GM23338 (cell line): Measurements from ENCODE around the gene HMCN2. TPM values are rescaled to one million over a fixed set of nuclear protein-coding genes. Genes with fewer than 3 reads are reported as not detected.
A peak's percentile ranks its signal among the peaks of the same experiment; 100 is the strongest.

Experiments used
- ATAC-seq: fragments of 200-7000 bp; cut with Tn5 transposase; 3 replicates; pipeline ENCODE4 v1.9.1; 2020
- DNase-seq: peaks from one replicate; pipeline ENCODE4 v3.0.0-alpha.2; 2015; ENCODE audit warnings: low spot score
- H2AFZ ChIP-seq: fragments of 200-600 bp; sonication (generic); 2 replicates; pipeline ENCODE4 v1.8.0; 2016; ENCODE audit warnings: antibody characterized with exemption, mild to moderate bottlenecking, moderate library complexity
- H3F3A ChIP-seq: fragments of 200-600 bp; sonication (generic); replicated peaks from 2 replicates; pipeline ENCODE4 v1.8.0; 2017; ENCODE audit warnings: antibody characterized with exemption, mixed run types, low read depth
- H3K27ac ChIP-seq: fragments of 200-600 bp; sonication (generic); 2 replicates; pipeline ENCODE4 v1.6.1; 2016; ENCODE audit warnings: low read depth
- H3K27me3 ChIP-seq: fragments of 200-600 bp; sonication (generic); 2 replicates; pipeline ENCODE4 v1.8.0; 2016; ENCODE audit warnings: mild to moderate bottlenecking, mixed run types, moderate library complexity; ENCODE audit not compliant: insufficient read depth
- H3K36me3 ChIP-seq: fragments of 200-600 bp; sonication (generic); 2 replicates; pipeline ENCODE4 v1.8.0; 2016; ENCODE audit warnings: mild to moderate bottlenecking; ENCODE audit not compliant: insufficient read depth
- H3K4me1 ChIP-seq: fragments of 200-600 bp; sonication (generic); 2 replicates; pipeline ENCODE4 v1.8.0; 2016; ENCODE audit warnings: mild to moderate bottlenecking, moderate library complexity; ENCODE audit not compliant: insufficient read depth
- H3K4me2 ChIP-seq: fragments of 200-600 bp; sonication (generic); 2 replicates; pipeline ENCODE4 v1.7.1; 2017; ENCODE audit warnings: mixed run types
- H3K4me3 ChIP-seq: fragments of 200-600 bp; sonication (generic); 2 replicates; pipeline ENCODE4 v1.6.1; 2016; ENCODE audit warnings: mixed run types
- H3K79me2 ChIP-seq: fragments of 200-600 bp; sonication (generic); replicated peaks from 2 replicates; pipeline ENCODE4 v1.8.0; 2017; ENCODE audit warnings: mild to moderate bottlenecking; ENCODE audit not compliant: insufficient read depth
- H3K9me2 ChIP-seq: fragments of 200-600 bp; sonication (generic); 2 replicates; pipeline ENCODE4 v1.8.0; 2017; ENCODE audit not compliant: insufficient read depth
- H4K20me1 ChIP-seq: fragments of 200-600 bp; sonication (generic); replicated peaks from 2 replicates; pipeline ENCODE4 v1.8.0; 2017; ENCODE audit warnings: mild to moderate bottlenecking; ENCODE audit not compliant: insufficient read depth
- H3K27ac Mint-ChIP-seq: 2 replicates; pipeline ENCODE4 v1.8.0; 2020; ENCODE audit warnings: inconsistent platforms, mild to moderate bottlenecking, moderate library complexity, mixed read lengths
- H3K27me3 Mint-ChIP-seq: 3 replicates; pipeline ENCODE4 v1.8.0; 2022; ENCODE audit warnings: low read depth, mild to moderate bottlenecking, moderate library complexity, mixed read lengths, inconsistent platforms; ENCODE audit not compliant: insufficient read depth, poor library complexity
- H3K36me3 Mint-ChIP-seq: 3 replicates; pipeline ENCODE4 v1.8.0; 2021; ENCODE audit warnings: low read depth, mild to moderate bottlenecking, inconsistent platforms, moderate library complexity, mixed read lengths
- H3K4me1 Mint-ChIP-seq: 3 replicates; pipeline ENCODE4 v1.8.0; 2020; ENCODE audit warnings: mild to moderate bottlenecking, inconsistent platforms, mixed read lengths
- H3K4me3 Mint-ChIP-seq: 3 replicates; pipeline ENCODE4 v1.8.0; 2021; ENCODE audit warnings: moderate library complexity, mild to moderate bottlenecking, inconsistent platforms, mixed read lengths
- H3K9me3 Mint-ChIP-seq: 3 replicates; pipeline ENCODE4 v1.8.0; 2020; ENCODE audit warnings: moderate library complexity, mild to moderate bottlenecking, inconsistent platforms, mixed read lengths
- CTCF ChIP-seq, 2 experiments: fragments of 200-600 bp in 1 of 2; sonication (generic) in 1 of 2; conservative IDR thresholded peaks; 2 replicates each; pipeline versions ENCODE4 v1.5.1 to v1.6.1; 2016 to 2017; ENCODE audit warnings: antibody characterized with exemption in 2 of 2, low read depth in 2 of 2, mild to moderate bottlenecking in 2 of 2, moderate library complexity in 1 of 2
- EZH2 ChIP-seq: fragments of 200-600 bp; sonication (generic); IDR thresholded peaks from one replicate; pipeline ENCODE4 v1.8.0; 2017; ENCODE audit warnings: antibody characterized with exemption, mild to moderate bottlenecking, low read depth; ENCODE audit not compliant: unreplicated experiment
- JUNB ChIP-seq: IDR thresholded peaks from one replicate; pipeline ENCODE4 v1.6.1; 2016; ENCODE audit warnings: antibody characterized with exemption; ENCODE audit not compliant: unreplicated experiment
- POLR2AphosphoS5 ChIP-seq: IDR thresholded peaks from 2 replicates; pipeline ENCODE4 v1.6.1; 2016; ENCODE audit warnings: antibody characterized with exemption, low read depth
- REST ChIP-seq: IDR thresholded peaks from one replicate; pipeline ENCODE4 v1.6.1; 2018; ENCODE audit warnings: antibody characterized with exemption; ENCODE audit not compliant: unreplicated experiment
- ZNF331 ChIP-seq: fragments of 250-450 bp; sonication (Bioruptor Pico); IDR thresholded peaks from 2 replicates; pipeline ENCODE4 v1.5.0; 2020; ENCODE audit warnings: low read depth, mild to moderate bottlenecking, moderate library complexity
- ZNF462 ChIP-seq: fragments of 250-450 bp; sonication (Bioruptor Pico); IDR thresholded peaks from 2 replicates; pipeline ENCODE4 v1.5.0; 2020; ENCODE audit warnings: mild to moderate bottlenecking, moderate library complexity
- polyA plus RNA-seq: library from polyadenylated mRNA; unstranded; fragments of >200 nt; fragmentation: Nextera tagmentation; extraction: Ambion mirVana; gene quantifications from 2 replicates; pipeline ENCODE4 v1.2.1, GENCODE V29; 2016
- total RNA-seq: library from RNA; depleted of rRNA; stranded (reverse); fragments of >200 nt; shearing (Covaris generic); gene quantifications from 2 replicates; pipeline ENCODE4 v1.2.3, GENCODE V29; 2014

Gene HMCN2
- total and polyA plus RNA-seq, 2 experiments from 2014 or later: 1.3 to 4.7 TPM

- no peak for TF ChIP-seq ZNF462 (CRISPR knock-in tag)
- TF ChIP-seq EZH2: no peak
- no peak for TF ChIP-seq CTCF (conservative IDR thresholded peaks at IDR 0.05; ENCODE audit: low read depth in 2 of 2)
These were observed 39.8 kb downstream of the HMCN2 start (continued) for GRCh38 chr9:130305381-130305780.

GRCh38 chr9:130306823-130307666 is 41.5 kb downstream of the HMCN2 start:
- Histone ChIP-seq H3K27ac (no peak overlapping the region), H3K27me3 (no peaks in the 10 kb centered on the region), H3K4me1 (no peaks in the 10 kb centered on the region), H2AFZ (no peak overlapping the region), H3F3A (no peaks in the 10 kb centered on the region), H3K4me2 (no peak overlapping the region), H3K4me3 (no peak overlapping the region), H4K20me1 (no peaks in the 10 kb centered on the region), H3K79me2 (no peaks in the 10 kb centered on the region), H3K9me2 (no peaks in the 10 kb centered on the region), H3K36me3 (no peaks in the 10 kb centered on the region)
- Mint-ChIP-seq H3K36me3 (peaks cover 17% of the 10 kb centered on the region), H3K27ac (peak overlapping the region; percentile 44; the same call in 1 of the 2 replicates), H3K4me1 (no peaks in the 10 kb centered on the region), H3K4me3 (no peak overlapping the region), H3K9me3 (no peaks in the 10 kb centered on the region), H3K27me3 (peaks cover 5% of the 10 kb centered on the region)
- ATAC-seq (no peak), DNase-seq (no peak)
- no peak for TF ChIP-seq POLR2AphosphoS5
- no peak for TF ChIP-seq CTCF (conservative IDR thresholded peaks at IDR 0.05; ENCODE audit: low read depth in 2 of 2)
- TF ChIP-seq REST: no peak
- no peak for TF ChIP-seq ZNF331 (CRISPR knock-in tag)
- TF ChIP-seq JUNB: no peak
